ENCODE results near the gene SMPDL3A.

The SMPDL3A gene

GRCh38 chr6:122775975-122776374, 13.1 kb upstream of the SMPDL3A start:
- no peak for DNase-seq (ENCODE audit: low read depth in 3 of 3, low spot score in 1 of 3)

DNA sequence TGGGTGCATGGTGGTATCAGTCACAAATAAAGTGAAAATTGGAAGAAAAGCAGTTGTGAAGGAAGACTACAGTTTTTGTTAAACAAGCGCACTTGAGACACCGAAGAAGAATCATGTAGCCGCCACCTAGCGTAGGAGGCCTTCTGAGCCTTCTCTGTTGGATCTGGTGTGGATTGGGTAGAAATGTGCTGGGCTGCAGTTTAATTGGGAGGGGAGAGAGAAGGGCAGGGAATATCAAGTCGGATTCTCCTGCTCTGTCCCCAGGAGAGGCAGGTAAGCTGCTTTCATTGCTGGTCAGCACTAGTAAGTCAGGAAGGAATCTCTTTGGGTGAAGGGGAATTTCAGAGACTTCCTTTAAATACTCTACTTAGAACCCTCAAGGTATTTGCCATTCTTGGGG, 10.8 kb upstream of the SMPDL3A start:
- DNase-seq (ENCODE audit: low read depth in 3 of 3, low spot score in 1 of 3) = no peak

- DNase-seq (ENCODE audit: low read depth in 3 of 3, low spot score in 1 of 3) = no peak
Observed at GRCh38 chr6:122778985-122779661, 9.9 kb upstream of the SMPDL3A start.

GRCh38 chr6:122779667-122780066, 9.4 kb upstream of the SMPDL3A start, which contains the start of gene FABP7:
Gene FABP7, plus strand, starts transcription at chr6:122779716. Its CDS starts 79 bp downstream, at chr6:122779795.
- no peak for DNase-seq (ENCODE audit: low read depth in 3 of 3, low spot score in 1 of 3)

- DNase-seq (ENCODE audit: low read depth in 3 of 3, low spot score in 1 of 3) = no peak
Observed at GRCh38 chr6:122780114-122780513, 8.9 kb upstream of the SMPDL3A start.

DNA sequence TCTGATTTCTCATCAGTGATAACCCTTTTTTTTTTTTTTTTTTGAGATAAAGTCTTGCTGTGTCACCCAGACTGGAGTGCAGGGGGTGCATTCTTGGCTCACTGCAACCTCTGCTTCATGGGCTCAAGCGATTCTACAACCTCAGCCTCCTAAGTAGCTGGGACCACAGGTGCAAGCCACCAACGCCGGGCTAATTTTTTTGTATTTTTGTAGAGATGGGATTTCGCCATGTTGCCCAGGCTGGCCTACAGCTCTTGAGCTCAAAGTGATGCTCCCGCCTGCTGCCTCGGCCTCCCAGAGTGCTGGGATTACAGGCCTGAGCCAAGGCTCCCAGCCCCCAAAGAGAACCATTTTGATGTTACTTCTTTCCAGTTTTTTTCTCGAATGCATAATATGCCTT, 7.3 kb upstream of the SMPDL3A start:
- DNase-seq (ENCODE audit: low read depth in 3 of 3, low spot score in 1 of 3) = no peak

DNA sequence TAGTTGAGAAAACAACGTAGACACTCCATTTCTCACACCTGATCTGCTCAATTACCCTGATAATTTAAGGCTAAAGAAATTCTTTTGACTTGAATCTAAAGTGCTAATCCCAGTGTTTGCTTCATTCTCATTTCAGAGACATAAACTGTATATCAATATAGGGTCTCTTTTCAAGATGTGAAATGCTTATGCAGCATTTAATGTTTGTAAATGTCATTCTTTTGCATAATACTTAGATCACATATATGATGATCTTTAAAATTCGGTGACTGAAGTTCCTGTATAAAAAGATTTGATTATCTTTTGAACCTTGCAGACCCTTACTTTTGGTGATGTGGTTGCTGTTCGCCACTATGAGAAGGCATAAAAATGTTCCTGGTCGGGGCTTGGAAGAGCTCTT, 5.7 kb upstream of the SMPDL3A start:
- no peak for DNase-seq (ENCODE audit: low read depth in 3 of 3, low spot score in 1 of 3)

DNA sequence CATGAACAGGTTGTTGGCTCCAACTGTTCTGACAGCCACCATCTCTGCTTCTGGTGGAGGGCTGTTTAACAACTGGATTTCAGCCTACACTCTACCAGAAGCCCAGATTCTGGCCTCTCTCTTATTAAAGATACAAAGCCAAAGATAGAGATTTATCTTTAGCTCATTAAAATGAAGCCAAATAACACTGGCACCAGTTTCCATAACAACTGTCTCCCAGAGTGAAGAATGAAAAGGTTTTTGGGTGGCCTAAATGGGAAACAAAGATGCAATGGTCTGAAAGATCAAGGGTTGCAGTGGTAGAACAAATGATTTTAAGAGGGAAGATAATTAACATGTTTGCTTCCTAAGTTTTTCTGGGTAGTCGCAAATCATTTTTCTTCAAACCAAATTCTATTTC, 3.2 kb upstream of the SMPDL3A start:
- no peak for DNase-seq (ENCODE audit: low read depth in 3 of 3, low spot score in 1 of 3)

DNA sequence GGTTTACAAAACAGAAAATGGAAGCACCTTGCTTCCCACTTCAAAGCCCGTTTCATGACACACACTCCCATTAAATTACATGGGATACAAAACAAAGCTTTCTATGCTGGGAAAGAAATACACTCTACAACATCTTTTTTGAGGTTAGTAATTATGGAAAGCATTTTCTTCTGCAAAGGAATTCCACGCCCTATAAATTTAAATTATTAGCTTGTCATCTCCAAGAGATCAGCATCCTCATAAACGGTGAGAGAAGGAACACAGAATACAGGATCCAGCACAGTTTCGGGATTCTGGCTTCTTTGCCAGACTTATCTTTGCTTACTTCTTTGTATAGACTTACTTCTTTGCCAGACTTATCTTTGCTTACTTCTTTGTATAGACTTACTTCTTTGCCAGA, 1.3 kb upstream of the SMPDL3A start:
- DNase-seq (ENCODE audit: low read depth in 3 of 3, low spot score in 1 of 3) = no peak

DNA sequence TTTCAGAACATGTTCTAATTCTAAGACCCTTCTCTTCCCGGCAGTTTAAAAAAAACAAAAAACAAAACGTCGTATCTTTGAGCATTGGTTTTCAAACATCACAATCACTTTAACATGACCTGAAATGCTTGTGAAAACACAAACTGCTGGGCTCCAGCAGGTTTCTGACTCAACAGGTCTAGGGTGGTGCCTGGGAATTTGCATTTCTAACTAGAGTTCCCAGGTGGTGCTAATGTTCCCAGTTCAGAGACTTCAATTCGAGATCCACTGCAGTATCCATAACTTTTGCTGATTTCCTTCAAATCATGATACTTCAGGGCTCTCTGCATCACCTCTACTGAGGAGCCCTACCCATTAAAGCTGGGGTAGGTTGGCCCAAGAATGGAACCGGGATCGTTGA, 850 bp upstream of the SMPDL3A start:
- DNase-seq (ENCODE audit: low read depth in 3 of 3, low spot score in 1 of 3) = no peak

DNA sequence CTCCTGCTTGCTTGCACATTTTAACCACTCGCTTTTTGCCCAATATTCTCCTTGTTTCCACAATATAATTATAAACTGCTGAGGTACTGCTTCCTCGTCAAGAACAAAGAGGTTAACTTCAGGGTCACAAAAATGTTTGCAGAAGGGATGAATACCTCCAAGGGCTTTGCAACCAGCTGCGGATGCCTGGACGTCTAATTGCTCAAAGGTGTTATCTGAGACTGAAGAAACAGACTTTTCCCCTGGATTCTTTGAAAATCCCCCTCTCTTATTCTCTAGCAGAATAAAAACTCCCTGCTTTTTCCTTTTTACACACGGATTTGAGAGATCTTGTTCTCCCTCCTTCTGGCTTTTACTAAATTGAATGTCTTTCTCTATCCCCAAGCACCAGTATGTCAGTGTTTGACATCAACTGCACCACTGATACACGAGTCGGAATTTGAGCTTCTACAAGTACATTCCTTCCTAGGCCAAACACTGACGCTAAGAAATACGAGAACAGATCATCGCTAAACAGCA, 336 bp upstream of the SMPDL3A start:
- no peak for DNase-seq (ENCODE audit: low read depth in 3 of 3, low spot score in 1 of 3)

- no peak for DNase-seq (ENCODE audit: low read depth in 3 of 3, low spot score in 1 of 3)
Observed at GRCh38 chr6:122790028-122790422, 967 bp downstream of the SMPDL3A start.

- DNase-seq (ENCODE audit: low read depth in 3 of 3, low spot score in 1 of 3) = no peak
Observed at GRCh38 chr6:122790423-122791309, 1.6 kb downstream of the SMPDL3A start.

GRCh38 chr6:122791310-122791679, 2.2 kb downstream of the SMPDL3A start:
- no peak for DNase-seq (ENCODE audit: low read depth in 3 of 3, low spot score in 1 of 3)

DNA sequence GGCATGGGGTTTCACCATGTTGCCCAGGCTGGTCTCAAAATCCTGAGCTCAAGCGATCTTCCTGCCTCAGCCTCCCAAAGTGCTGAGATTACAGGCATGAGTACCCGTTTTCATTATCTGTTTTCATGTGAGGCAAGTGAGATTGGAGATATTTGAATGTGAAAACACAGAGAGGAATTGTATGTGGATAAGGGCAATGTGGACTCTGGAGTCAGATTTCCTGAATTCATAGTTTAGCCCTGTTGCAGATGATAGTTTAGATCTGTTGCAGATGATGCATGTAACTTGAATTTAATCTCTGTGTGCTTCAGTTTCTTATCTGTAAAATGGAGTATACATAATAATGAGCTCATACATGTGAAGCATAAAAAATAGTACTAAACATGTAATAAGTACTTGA, 3.7 kb downstream of the SMPDL3A start:
- DNase-seq (ENCODE audit: low read depth in 3 of 3, low spot score in 1 of 3) = no peak

- DNase-seq (ENCODE audit: low read depth in 3 of 3, low spot score in 1 of 3) = no peak
Observed at GRCh38 chr6:122797537-122797936, 8.5 kb downstream of the SMPDL3A start.

GRCh38 chr6:122798099-122798641, 9.1 kb downstream of the SMPDL3A start:
- no peak for DNase-seq (ENCODE audit: low read depth in 3 of 3, low spot score in 1 of 3)

- no peak for DNase-seq (ENCODE audit: low read depth in 3 of 3, low spot score in 1 of 3)
Observed at GRCh38 chr6:122799140-122799745, 10.2 kb downstream of the SMPDL3A start.

DNA sequence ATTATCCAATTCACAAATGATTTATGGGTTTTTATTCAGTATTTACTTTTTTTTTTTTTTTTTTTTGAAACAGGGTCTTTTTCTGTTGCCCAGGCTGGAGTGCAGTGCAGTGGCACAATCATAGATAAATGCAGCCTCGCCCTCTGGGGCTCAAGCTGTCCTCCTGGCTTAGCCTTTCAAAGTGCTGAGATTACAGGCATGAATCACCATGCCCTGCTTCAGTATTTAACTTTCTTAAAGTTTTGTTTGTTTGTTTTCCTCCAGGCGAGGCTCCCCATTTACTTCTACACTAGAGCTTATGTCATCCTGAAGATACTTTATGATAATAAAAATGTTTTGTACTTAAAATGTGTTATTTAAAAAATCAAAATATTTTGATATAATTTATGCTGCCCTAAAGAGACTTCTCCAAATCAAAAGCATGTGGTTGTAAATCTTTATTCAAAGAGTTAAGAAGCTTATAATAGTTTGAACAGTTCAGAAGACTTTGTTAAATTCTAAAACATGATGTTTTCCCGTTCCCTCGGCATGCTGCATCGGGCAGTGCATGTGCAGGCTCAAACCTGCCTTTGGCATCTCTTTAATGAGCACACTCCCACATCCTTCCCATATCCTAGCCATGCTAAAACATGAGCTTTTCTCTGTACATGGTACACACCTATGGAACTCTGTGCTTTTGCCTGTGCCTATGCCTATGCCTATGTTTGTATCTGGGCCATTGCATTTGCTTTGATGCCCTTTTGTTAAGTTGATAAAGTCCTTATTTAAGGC, 11.0 kb downstream of the SMPDL3A start:
- DNase-seq (ENCODE audit: low read depth in 3 of 3, low spot score in 1 of 3) = no peak

DNA sequence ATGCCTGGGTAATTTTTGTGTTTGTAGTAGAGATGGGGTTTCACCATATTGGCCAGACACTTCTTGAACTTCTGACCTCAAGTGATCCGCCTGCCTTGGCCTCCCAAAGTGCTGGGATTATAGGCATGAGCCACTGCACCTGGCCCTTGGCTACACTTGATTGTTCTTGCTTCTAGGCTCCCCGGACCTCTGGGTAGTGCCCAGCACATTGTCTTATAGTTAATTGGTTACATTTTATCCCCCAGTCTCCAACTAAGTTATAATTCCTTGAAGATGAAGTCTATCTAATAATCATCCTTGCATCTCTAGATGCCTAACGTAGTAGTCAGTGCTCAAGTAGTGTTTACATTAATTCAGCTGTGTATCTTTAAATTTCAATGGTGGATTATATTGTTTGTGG, 11.8 kb downstream of the SMPDL3A start:
- DNase-seq (ENCODE audit: low read depth in 3 of 3, low spot score in 1 of 3) = no peak

- DNase-seq (ENCODE audit: low read depth in 3 of 3, low spot score in 1 of 3) = no peak
Observed at GRCh38 chr6:122801397-122801796, 12.3 kb downstream of the SMPDL3A start.
